Astrocyte of the cerebellum (primary cell): ENCODE results near the gene KRTAP10-8.
"Not testable (repeated sequence)": the region's sequence is repeated elsewhere in the genome, so short reads cannot be mapped to it uniquely, and the experiment has no call there.

Experiments used
- DNase-seq: peaks from one replicate; pipeline ENCODE4 v3.0.0-alpha.2; 2011; ENCODE audit warnings: low read depth
- H3K4me3 ChIP-seq: 2 replicates; pipeline ENCODE4 v1.5.1; 2011; ENCODE audit warnings: mild to moderate bottlenecking, low read depth, low read length, moderate library complexity
- CTCF ChIP-seq: IDR thresholded peaks from 2 replicates; pipeline ENCODE4 v1.5.1; 2012; ENCODE audit warnings: low read length, low read depth, moderate library complexity, mild to moderate bottlenecking; ENCODE audit errors: missing control alignments
- in situ Hi-C: cut with HindIII; loops from 2 replicates; pipeline ENCODE4 v1.10.0; 2017; ENCODE audit warnings: low sequenced_read_pairs

KRTAP10-8 gene

DNA sequence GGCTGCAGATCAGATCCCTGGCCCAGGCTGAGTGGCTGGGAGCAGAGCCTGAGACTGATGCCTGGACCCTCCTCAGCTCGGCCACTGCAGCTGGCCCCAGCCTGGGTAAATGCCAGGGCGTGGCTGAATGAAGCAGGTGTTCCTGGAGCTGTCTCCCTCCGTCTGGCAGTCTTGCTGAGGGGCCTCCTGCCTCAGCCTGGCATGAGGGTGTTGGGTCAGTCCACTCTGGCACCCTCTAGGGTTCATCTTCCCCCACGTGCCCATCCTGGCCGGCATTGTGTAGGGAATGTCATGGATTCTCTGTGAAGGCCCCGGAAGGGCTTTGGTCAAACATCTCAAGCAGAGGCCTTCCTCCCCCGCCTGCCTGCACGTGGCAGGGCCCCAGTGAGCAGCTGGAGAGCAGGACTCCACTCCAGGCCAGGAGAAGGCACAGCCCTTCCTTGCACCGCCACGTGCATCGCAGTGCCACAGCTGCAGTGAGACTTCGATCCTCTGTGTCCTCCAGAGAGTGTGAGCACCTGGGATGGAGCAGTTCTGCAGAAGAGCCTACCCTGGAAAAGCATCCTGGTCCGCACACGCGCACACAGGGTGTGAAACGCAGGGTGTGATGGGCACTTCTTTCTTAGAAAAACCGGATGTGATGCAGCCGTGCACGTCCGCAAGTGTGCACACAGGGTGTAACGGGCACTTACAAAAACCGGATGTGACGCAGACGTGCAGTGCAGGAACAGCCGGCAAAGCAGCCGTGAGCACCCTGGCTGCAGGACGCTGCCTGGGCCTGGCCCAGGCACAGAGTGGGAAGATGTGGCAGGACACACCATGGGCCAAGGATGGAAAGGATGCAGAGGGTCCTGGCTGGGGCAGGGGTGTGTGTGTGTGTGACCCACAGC, 43.0 kb upstream of the KRTAP10-8 start:
- in situ Hi-C loops, result no loop called here
- H3K4me3 ChIP-seq, result no peak overlapping the region
- no peak for TF ChIP-seq CTCF
- no peak for DNase-seq

DNA sequence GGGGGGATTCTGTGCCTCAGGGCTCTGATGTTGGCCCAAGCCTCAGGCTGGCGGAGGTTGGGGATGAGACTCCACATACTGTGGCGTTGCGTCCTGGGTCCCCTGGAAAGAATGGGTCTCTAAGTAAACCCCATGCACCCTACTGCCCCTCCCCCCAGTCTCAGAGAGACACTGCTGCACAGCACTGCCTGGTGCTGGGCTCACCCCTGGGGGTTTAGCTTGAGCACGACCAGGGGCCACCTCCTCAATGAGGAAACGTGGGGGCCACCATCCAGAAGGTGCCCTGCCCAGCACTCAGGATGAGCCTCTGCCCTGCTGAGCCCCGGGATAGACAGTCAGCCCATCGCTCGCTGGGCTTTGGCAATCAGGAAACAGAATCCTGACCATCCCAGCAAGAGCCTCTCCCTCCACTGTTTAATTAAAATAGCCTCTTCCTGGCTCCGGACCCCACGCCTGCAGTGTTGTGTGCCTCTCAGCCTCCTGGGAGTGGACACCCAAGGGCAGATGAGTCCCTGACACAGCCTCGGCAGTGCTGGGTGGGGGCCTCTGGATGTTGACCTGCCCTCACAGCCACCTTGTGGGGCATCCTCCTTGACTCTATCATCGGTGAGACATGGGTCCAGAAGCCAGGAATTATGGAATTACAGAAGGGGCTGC, 41.9 kb upstream of the KRTAP10-8 start:
- H3K4me3 ChIP-seq, result no peak overlapping the region
- in situ Hi-C loops, result no loop called here
- TF ChIP-seq CTCF, result no peak
- DNase-seq, result no peak

- no peak overlapping the region for H3K4me3 ChIP-seq
- TF ChIP-seq CTCF, result no peak
- in situ Hi-C loops, result no loop called here
- no peak for DNase-seq
These were observed 40.6 kb upstream of the KRTAP10-8 start for GRCh38 chr21:44571296-44571695.

DNA sequence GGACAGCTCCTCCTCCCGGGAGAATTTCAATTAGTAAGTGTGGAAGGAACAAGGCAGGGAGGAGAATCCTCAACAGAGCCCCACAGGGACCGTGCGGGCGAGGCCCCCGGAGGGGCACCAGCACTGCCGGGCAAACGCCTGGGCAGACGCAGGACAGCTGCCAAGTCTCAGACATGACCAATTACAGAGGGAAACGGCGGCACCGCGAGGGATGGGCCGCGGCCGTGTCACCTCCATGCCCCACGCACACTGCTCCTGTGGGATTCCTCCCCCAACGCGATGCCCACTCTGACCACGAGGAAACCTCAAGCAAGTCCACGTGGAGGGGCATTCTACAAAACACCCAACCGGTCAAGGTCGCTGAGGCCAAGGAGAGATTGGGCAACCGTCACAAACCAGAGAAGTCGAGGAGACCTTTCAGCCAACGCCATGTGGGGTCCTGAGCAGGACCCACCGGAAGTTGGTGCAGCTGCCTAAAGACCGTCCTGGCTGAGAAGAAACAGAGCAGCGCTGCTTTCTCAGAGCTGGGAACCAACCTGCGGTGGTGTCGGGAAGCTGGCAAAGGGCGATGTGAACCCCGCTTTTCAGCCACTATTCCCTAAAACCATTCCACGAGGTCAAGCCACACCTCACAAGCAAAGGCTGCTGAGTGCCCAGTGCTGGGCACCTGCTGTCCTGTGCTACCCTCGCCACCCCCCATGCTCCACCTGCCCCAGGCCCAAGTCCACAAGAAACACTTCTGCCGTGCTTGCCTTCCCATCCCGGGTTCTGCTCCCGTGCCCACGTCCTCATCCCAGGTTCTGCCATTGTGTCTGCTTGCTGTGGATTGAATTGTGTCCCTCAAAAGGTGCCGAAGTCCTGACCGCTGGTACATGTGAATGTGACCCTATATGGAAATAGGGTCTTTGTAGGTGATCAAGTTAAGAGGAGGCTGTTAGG, 39.8 kb upstream of the KRTAP10-8 start:
- no peak for TF ChIP-seq CTCF
- no peak overlapping the region for H3K4me3 ChIP-seq
- in situ Hi-C loops, result no loop called here
- no peak for DNase-seq

DNA sequence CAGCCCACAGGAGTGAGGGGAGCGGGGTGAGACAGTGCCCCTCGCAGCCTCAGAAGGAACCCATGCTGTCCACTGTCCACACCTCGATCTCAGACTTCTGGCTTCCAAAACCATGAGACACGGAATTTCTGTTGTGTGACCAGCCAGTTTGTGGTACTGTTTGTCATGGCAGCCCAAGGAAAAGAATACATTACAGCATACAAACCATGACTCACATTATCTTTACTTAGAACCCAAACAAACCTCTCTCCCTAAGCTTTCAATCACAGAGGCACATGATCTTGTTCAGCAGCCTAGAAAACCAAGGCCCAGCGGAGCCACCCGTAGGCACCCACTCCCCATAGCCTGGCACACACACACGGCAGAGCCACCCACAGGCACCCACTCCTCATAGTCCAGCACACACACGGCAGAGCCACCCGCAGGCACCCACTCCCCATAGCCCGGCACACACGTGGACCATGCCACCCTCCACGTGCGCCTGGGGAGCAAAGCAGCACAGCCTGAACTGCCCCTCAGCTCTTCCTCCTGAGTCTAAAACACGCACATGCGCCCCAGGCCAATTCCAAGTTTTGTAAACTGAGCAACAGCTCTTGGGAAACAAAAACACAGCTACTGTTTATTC, 38.8 kb upstream of the KRTAP10-8 start:
- no peak overlapping the region for H3K4me3 ChIP-seq
- in situ Hi-C loops, result no loop called here
- DNase-seq, result no peak
- TF ChIP-seq CTCF, result no peak

DNA sequence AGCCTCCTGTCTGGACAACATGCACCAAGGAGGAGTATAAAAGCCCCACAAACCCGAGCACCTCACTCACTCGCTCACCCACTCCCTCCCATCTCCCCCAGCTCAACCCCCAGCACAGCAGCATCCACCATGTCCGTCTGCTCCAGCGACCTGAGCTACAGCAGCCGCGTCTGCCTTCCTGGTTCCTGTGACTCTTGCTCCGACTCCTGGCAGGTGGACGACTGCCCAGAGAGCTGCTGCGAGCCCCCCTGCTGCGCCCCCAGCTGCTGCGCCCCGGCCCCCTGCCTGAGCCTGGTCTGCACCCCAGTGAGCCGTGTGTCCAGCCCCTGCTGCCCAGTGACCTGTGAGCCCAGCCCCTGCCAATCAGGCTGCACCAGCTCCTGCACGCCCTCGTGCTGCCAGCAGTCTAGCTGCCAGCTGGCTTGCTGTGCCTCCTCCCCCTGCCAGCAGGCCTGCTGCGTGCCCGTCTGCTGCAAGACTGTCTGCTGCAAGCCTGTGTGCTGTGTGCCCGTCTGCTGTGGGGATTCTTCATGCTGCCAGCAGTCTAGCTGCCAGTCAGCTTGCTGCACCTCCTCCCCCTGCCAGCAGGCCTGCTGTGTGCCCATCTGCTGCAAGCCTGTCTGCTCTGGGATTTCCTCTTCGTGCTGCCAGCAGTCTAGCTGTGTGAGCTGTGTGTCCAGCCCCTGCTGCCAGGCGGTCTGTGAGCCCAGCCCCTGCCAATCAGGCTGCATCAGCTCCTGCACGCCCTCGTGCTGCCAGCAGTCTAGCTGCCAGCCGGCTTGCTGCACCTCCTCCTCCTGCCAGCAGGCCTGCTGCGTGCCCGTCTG, 38.0 kb upstream of the KRTAP10-8 start, which contains the start of gene KRTAP10-4:
KRTAP10-4 (plus strand) TSS at position 100 of the 827 bp plus-strand sequence; CDS start at position 130, 30 bp downstream.
- H3K4me3 ChIP-seq, in situ Hi-C loops, DNase-seq: not testable (repeated sequence)
